Measurements from ENCODE around the gene RBBP5. TPM values are rescaled to one million over a fixed set of nuclear protein-coding genes. Genes with fewer than 3 reads are reported as not detected.

The RBBP5 gene
- total and polyA plus RNA-seq, 2 of the 4 experiments (the other 2 are of a cell fraction): 7.3 to 37.5 TPM

DNA sequence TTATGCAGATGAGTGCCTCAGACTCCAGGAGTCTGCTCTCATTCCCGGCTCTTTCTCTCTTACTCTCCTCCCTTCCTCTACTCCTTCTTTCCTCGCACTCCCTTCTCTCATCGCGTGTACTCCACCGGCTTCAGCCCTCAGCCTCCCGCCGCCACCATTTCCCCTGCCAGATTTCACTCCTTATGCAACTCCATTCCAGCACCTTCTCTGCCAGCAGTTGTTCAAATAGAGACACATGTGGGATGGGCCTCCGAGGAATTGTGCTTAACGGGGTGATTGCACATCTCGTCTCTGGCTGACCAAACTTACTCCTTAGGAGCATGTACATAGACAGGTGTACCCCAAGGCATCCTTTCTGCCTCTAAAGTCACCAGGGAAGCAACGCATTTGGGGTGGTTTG lies 76.6 kb downstream of the RBBP5 start:
- no peak overlapping the region for H3K9ac ChIP-seq (ENCODE audit: low read depth, low read length)
- H3K23ac ChIP-seq (ENCODE audit: low read depth, low read length): no peak overlapping the region
- no peaks in the 10 kb centered on the region for H3K36me3 ChIP-seq (ENCODE audit: control insufficient read depth, insufficient read depth, low read length)
- no peak overlapping the region for H3K4me3 ChIP-seq (ENCODE audit: insufficient read depth, low read depth, low read length)
- TF ChIP-seq, protein P1, sequence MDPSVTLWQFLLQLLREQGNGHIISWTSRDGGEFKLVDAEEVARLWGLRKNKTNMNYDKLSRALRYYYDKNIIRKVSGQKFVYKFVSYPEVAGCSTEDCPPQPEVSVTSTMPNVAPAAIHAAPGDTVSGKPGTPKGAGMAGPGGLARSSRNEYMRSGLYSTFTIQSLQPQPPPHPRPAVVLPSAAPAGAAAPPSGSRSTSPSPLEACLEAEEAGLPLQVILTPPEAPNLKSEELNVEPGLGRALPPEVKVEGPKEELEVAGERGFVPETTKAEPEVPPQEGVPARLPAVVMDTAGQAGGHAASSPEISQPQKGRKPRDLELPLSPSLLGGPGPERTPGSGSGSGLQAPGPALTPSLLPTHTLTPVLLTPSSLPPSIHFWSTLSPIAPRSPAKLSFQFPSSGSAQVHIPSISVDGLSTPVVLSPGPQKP (IDR thresholded peaks at IDR 0.05; ENCODE audit: borderline replicate concordance, low read depth, low read length): no peak
- TF ChIP-seq RAD21 (IDR thresholded peaks at IDR 0.05; ENCODE audit: low read length): no peak
- no peak for TF ChIP-seq CHD1 (IDR thresholded peaks at IDR 0.05; ENCODE audit: low read depth, low read length)
- no peak for TF ChIP-seq FOS (IDR thresholded peaks at IDR 0.05; ENCODE audit: low read depth, low read length)
- TF ChIP-seq MAZ (IDR thresholded peaks at IDR 0.05; ENCODE audit: borderline replicate concordance, low read depth, low read length): no peak
- no TSS peak for BruUV-seq (replicated peaks)
- POLR2A ChIA-PET (ENCODE audit: unreplicated experiment): no interaction called here
- H3K27me3 ChIP-seq (ENCODE audit: control insufficient read depth, insufficient read depth, low read length): peaks cover 72% of the 10 kb centered on the region
- intact Hi-C loops (cut with micrococcal nuclease) (no loop called here), dilution Hi-C loops (cut with HindIII; ENCODE audit: low sequenced_read_pairs, unreplicated experiment) (no loop called here), in situ Hi-C loops (cut with MboI; ENCODE audit: low sequenced_read_pairs) (no loop called here)
- no peak overlapping the region for H3K4me2 ChIP-seq (ENCODE audit: low read depth, low read length)
- ATAC-seq (ENCODE audit: low read depth) (no peak), DNase-seq (no peak)
- H2BK120ac ChIP-seq (ENCODE audit: low read depth, low read length): no peak overlapping the region
- H3K4ac ChIP-seq (ENCODE audit: low read depth, low read length): no peak overlapping the region
- no peak overlapping the region for H2BK5ac ChIP-seq (ENCODE audit: low read depth, low read length, poor library complexity, severe bottlenecking)
- H3K9me1 ChIP-seq (ENCODE audit: insufficient read depth, low read length): no peaks in the 10 kb centered on the region
- no peaks in the 10 kb centered on the region for H3K4me1 ChIP-seq (ENCODE audit: control insufficient read depth, insufficient read depth, low read length)
- no peak overlapping the region for H2AK9ac ChIP-seq (replicated peaks; ENCODE audit: low read depth, low read length, poor library complexity)
- no peaks in the 10 kb centered on the region for H3K79me1 ChIP-seq (ENCODE audit: low read depth in 1 of 2, low read length in 2 of 2)
- H2AK5ac ChIP-seq (ENCODE audit: low read depth, low read length): no peak overlapping the region
- H3K56ac ChIP-seq (ENCODE audit: extremely low read depth, insufficient read depth, low read length): no peak overlapping the region
- CTCF ChIA-PET: no interaction called here
- no peak overlapping the region for H3K27ac ChIP-seq (ENCODE audit: insufficient read depth, low read length)
- no peak overlapping the region for H4K5ac ChIP-seq (ENCODE audit: low read depth, low read length)
- H4K91ac ChIP-seq (ENCODE audit: insufficient read depth, low read depth, low read length): no peak overlapping the region
- no peaks in the 10 kb centered on the region for H4K20me1 ChIP-seq (ENCODE audit: insufficient read depth, low read length)
- no peak overlapping the region for H2BK15ac ChIP-seq (ENCODE audit: low read depth, low read length)
- WGBS, 2 experiments (ENCODE audit: extremely low coverage in 2 of 2, insufficient read length in 1 of 2): 11% methylated on average over 5 of the region's 11 CpGs; no CpG with 5 or more reads in 1 of the 2 experiments
- H3K18ac ChIP-seq (ENCODE audit: low read depth, low read length): no peak overlapping the region
- H3K9me3 ChIP-seq (ENCODE audit: control insufficient read depth, insufficient read depth, low read length): no peaks in the 10 kb centered on the region
- H4K8ac ChIP-seq (ENCODE audit: low read depth in 2 of 2, low read length in 2 of 2): no peak overlapping the region
- no peak overlapping the region for H3K14ac ChIP-seq (replicated peaks; ENCODE audit: low read depth, low read length)
- H2AFZ ChIP-seq (replicated peaks; ENCODE audit: low read length, poor library complexity): no peak overlapping the region
- H2BK20ac ChIP-seq (ENCODE audit: low read depth, low read length): no peak overlapping the region

Measured in IMR-90 (cell line).